GM18507 (cell line): ENCODE measurements around the gene TRIM25.

ENCODE experiments used
- DNase-seq: peaks from one replicate; pipeline ENCODE4 v3.0.0; 2011; ENCODE audit warnings: low read depth; ENCODE audit not compliant: insufficient read length; ENCODE audit errors: extremely low spot score
- FAIRE-seq: peaks from 2 replicates; lab custom pipeline; 2011; peaks lifted over from hg19 to GRCh38; lab: Jason Lieb, UNC

Gene TRIM25

GRCh38 chr17:56928586-56928985, 14.7 kb upstream of the TRIM25 start:
- FAIRE-seq (no peak), DNase-seq (no peak)

- FAIRE-seq: no peak
- no peak for DNase-seq
Observed at GRCh38 chr17:56926704-56927103, 12.9 kb upstream of the TRIM25 start.

- no peak for DNase-seq
- no peak for FAIRE-seq
Observed at GRCh38 chr17:56926270-56926669, 12.4 kb upstream of the TRIM25 start.

- no peak for FAIRE-seq
Observed at GRCh38 chr17:56925088-56925487, 11.2 kb upstream of the TRIM25 start.

GRCh38 chr17:56919717-56920116, 5.9 kb upstream of the TRIM25 start:
- FAIRE-seq (no peak), DNase-seq (no peak)

More at GRCh38 chr17:56925088-56925487, 11.2 kb upstream of the TRIM25 start:
- no peak for DNase-seq

GRCh38 chr17:56918916-56919315, 5.1 kb upstream of the TRIM25 start:
- DNase-seq (no peak), FAIRE-seq (no peak)

- DNase-seq: no peak
Observed at GRCh38 chr17:56917559-56918296, 3.9 kb upstream of the TRIM25 start.

GRCh38 chr17:56914581-56915273, 878 bp upstream of the TRIM25 start:
- no peak for DNase-seq
- FAIRE-seq: no peak

More at GRCh38 chr17:56917559-56918296, 3.9 kb upstream of the TRIM25 start:
- no peak for FAIRE-seq

- no peak for DNase-seq
Observed at GRCh38 chr17:56913353-56913866, 439 bp downstream of the TRIM25 start.

GRCh38 chr17:56913000-56913311, 893 bp downstream of the TRIM25 start:
- no peak for DNase-seq
- no peak for FAIRE-seq

More at GRCh38 chr17:56913353-56913866, 439 bp downstream of the TRIM25 start:
- no peak for FAIRE-seq

- DNase-seq (no peak), FAIRE-seq (no peak)
Observed at GRCh38 chr17:56912105-56912999, 1.5 kb downstream of the TRIM25 start.

GRCh38 chr17:56910509-56911235, 3.2 kb downstream of the TRIM25 start:
- no peak for DNase-seq
- FAIRE-seq: no peak

- FAIRE-seq (no peak), DNase-seq (no peak)
Observed at GRCh38 chr17:56909742-56910508, 3.9 kb downstream of the TRIM25 start.

- peak; percentile 50 for DNase-seq
Observed at GRCh38 chr17:56908001-56908542, 5.8 kb downstream of the TRIM25 start.

GRCh38 chr17:56903560-56903959, 10.3 kb downstream of the TRIM25 start:
- no peak for FAIRE-seq

More at GRCh38 chr17:56908001-56908542, 5.8 kb downstream of the TRIM25 start:
- FAIRE-seq: peak; percentile 76

GRCh38 chr17:56902348-56902747, 11.5 kb downstream of the TRIM25 start:
- no peak for FAIRE-seq
- DNase-seq: no peak

More at GRCh38 chr17:56903560-56903959, 10.3 kb downstream of the TRIM25 start:
- DNase-seq: no peak

- FAIRE-seq (no peak), DNase-seq (no peak)
Observed at GRCh38 chr17:56899403-56899802, 14.4 kb downstream of the TRIM25 start.

- DNase-seq (no peak), FAIRE-seq (no peak)
Observed at GRCh38 chr17:56898874-56899273, 15.0 kb downstream of the TRIM25 start.
